SK-N-SH (cell line): Measurements from ENCODE around the gene KRTAP4-16. TPM values are rescaled to one million over a fixed set of nuclear protein-coding genes. Genes with fewer than 3 reads are reported as not detected.
A peak's percentile ranks its signal among the peaks of the same experiment; 100 is the strongest.
"Not testable (repeated sequence)": the region's sequence is repeated elsewhere in the genome, so short reads cannot be mapped to it uniquely, and the experiment has no call there.

Experiments used
- CTCF ChIA-PET: fragments of 300-600, 350-600 bp; formaldehyde crosslinking; extraction: SDS; loops from one replicate; lab custom pipeline; 2021; lab: Yijun Ruan, JAX
- POLR2A ChIA-PET: fragments of 350-600 bp; sonication (Branson Sonifier 250); formaldehyde crosslinking; extraction: SDS; loops from one replicate; lab custom pipeline; 2020; ENCODE audit warnings: antibody characterized with exemption, inconsistent platforms; lab: Yijun Ruan, JAX
- DNase-seq: peaks from one replicate; pipeline ENCODE4 v3.0.0; 2012
- H2AFZ ChIP-seq: fragments of 200-600 bp; sonication (generic); 2 replicates; pipeline ENCODE4 v1.8.1; 2016; ENCODE audit warnings: antibody characterized with exemption, mild to moderate bottlenecking, low read depth
- H3F3A ChIP-seq: fragments of 200-600 bp; sonication (generic); replicated peaks from 2 replicates; pipeline ENCODE3; 2016; ENCODE audit warnings: antibody characterized with exemption, mild to moderate bottlenecking; ENCODE audit not compliant: insufficient read depth
- H3K27ac ChIP-seq, 2 experiments: fragments of 200-500 bp in 1 of 2; fragments of 200-600 bp in 1 of 2; sonication (Bioruptor generic) in 1 of 2; sonication (generic), shearing (Covaris generic) in 1 of 2; 2 replicates each; pipeline versions ENCODE4 v1.5.1 to v1.6.1; 2014 to 2016; ENCODE audit warnings: low read depth in 2 of 2, inconsistent platforms in 1 of 2, low read length in 1 of 2, mild to moderate bottlenecking in 1 of 2, mixed read lengths in 1 of 2
- H3K27me3 ChIP-seq: fragments of 200-600 bp; sonication (generic), shearing (Covaris generic); 2 replicates; pipeline ENCODE4 v1.6.1; 2016; ENCODE audit warnings: mixed run types; ENCODE audit not compliant: insufficient read depth
- H3K36me3 ChIP-seq, 2 experiments: fragments of 200-500 bp in 1 of 2; fragments of 200-600 bp in 1 of 2; sonication (Bioruptor generic) in 1 of 2; sonication (generic) in 1 of 2; replicated peaks in 1 of 2; 2 replicates each; pipeline versions ENCODE3 to v1.5.1; 2014 to 2016; ENCODE audit warnings: low read length in 1 of 2, mild to moderate bottlenecking in 1 of 2; ENCODE audit not compliant: insufficient read depth in 2 of 2, control insufficient read depth in 1 of 2
- H3K4me1 ChIP-seq, 2 experiments: fragments of 200-500 bp in 1 of 2; fragments of 200-600 bp in 1 of 2; sonication (Bioruptor generic) in 1 of 2; sonication (generic), shearing (Covaris generic) in 1 of 2; 2 replicates each; pipeline versions ENCODE4 v1.5.1 to v1.6.1; 2014 to 2016; ENCODE audit warnings: low read depth in 1 of 2, low read length in 1 of 2, mixed run types in 1 of 2; ENCODE audit not compliant: insufficient read depth in 2 of 2, control insufficient read depth in 1 of 2
- H3K4me2 ChIP-seq: fragments of 200-600 bp; sonication (generic), shearing (Covaris generic); 2 replicates; pipeline ENCODE4 v1.6.1; 2017; ENCODE audit warnings: mixed run types
- H3K4me3 ChIP-seq, 2 experiments: fragments of 200-500 bp in 1 of 2; fragments of 200-600 bp in 1 of 2; sonication (Bioruptor generic) in 1 of 2; sonication (generic), shearing (Covaris generic) in 1 of 2; 2 replicates each; pipeline versions ENCODE4 v1.5.1 to v1.8.1; 2014 to 2016; ENCODE audit warnings: low read depth in 2 of 2, inconsistent platforms in 1 of 2, low read length in 1 of 2, mild to moderate bottlenecking in 1 of 2, mixed read lengths in 1 of 2, moderate library complexity in 1 of 2
- H3K79me2 ChIP-seq: fragments of 200-600 bp; sonication (generic); 2 replicates; pipeline ENCODE4 v1.8.1; 2017; ENCODE audit warnings: mild to moderate bottlenecking; ENCODE audit not compliant: insufficient read depth
- H3K9ac ChIP-seq: fragments of 200-600 bp; sonication (generic); 2 replicates; pipeline ENCODE4 v1.6.1; 2017; ENCODE audit warnings: mixed run types
- H3K9me2 ChIP-seq: fragments of 200-600 bp; sonication (generic); 2 replicates; pipeline ENCODE4 v1.6.1; 2017; ENCODE audit warnings: mixed run types
- H3K9me3 ChIP-seq: fragments of 200-600 bp; sonication (generic); 2 replicates; pipeline ENCODE4 v1.6.1; 2017; ENCODE audit warnings: mixed run types, mild to moderate bottlenecking, moderate library complexity
- H4K20me1 ChIP-seq: fragments of 200-600 bp; sonication (generic); 2 replicates; pipeline ENCODE4 v1.6.1; 2017; ENCODE audit warnings: mild to moderate bottlenecking, mixed run types; ENCODE audit not compliant: insufficient read depth
- CHD2 ChIP-seq: fragments of 150-350 bp; IDR thresholded peaks from 2 replicates; pipeline ENCODE4 v1.6.1; 2018; ENCODE audit warnings: low read length; ENCODE audit not compliant: partially characterized antibody
- ELF1 ChIP-seq: IDR thresholded peaks from 2 replicates; pipeline ENCODE4 v1.4.0; 2012
- FOSL2 ChIP-seq: IDR thresholded peaks from 2 replicates; pipeline ENCODE4 v1.4.0; 2012; ENCODE audit warnings: low read depth, mild to moderate bottlenecking, moderate library complexity, borderline replicate concordance
- GABPA ChIP-seq: IDR thresholded peaks from 2 replicates; pipeline ENCODE4 v1.4.0; 2012; ENCODE audit warnings: low read depth, mild to moderate bottlenecking
- MEF2A ChIP-seq: IDR thresholded peaks from 2 replicates; pipeline ENCODE4 v1.4.0; 2012; ENCODE audit warnings: low read depth, borderline replicate concordance
- MXI1 ChIP-seq: IDR thresholded peaks from 2 replicates; pipeline ENCODE4 v1.6.1; 2012; ENCODE audit warnings: mild to moderate bottlenecking, low read depth, low read length, improper control_type of control experiment
- NFIC ChIP-seq: IDR thresholded peaks from 2 replicates; pipeline ENCODE4 v1.4.0; 2012; ENCODE audit warnings: borderline replicate concordance
- RXRA ChIP-seq: IDR thresholded peaks from 2 replicates; pipeline ENCODE4 v1.4.0; 2012; ENCODE audit warnings: low read depth, mild to moderate bottlenecking, borderline replicate concordance
- SIN3A ChIP-seq: IDR thresholded peaks from 2 replicates; pipeline ENCODE4 v1.6.1; 2012; ENCODE audit warnings: low read depth, mild to moderate bottlenecking, low read length, moderate library complexity, borderline replicate concordance
- YY1 ChIP-seq: IDR thresholded peaks from 2 replicates; pipeline ENCODE4 v1.4.0; 2012; ENCODE audit warnings: low read depth, mild to moderate bottlenecking
- WGBS: methylation state at CpG from one replicate; pipeline ENCODE4 v1.1.6; 2017; ENCODE audit warnings: low lambda C conversion rate; 5-methylcytosine and 5-hydroxymethylcytosine counted together
- polyA plus RNA-seq, 3 experiments: library from polyadenylated mRNA; depleted of rRNA; stranded (reverse); fragments of >200 nt; gene quantifications; 2 replicates each; pipeline ENCODE4 v1.2.3, GENCODE V29; 2012
- TF ChIP-seq, protein P1 (sequence below): IDR thresholded peaks from 2 replicates; pipeline ENCODE4; 2012
- TF ChIP-seq, protein P2 (sequence below): IDR thresholded peaks from 2 replicates; pipeline ENCODE4 v1.6.1; 2012; ENCODE audit warnings: mild to moderate bottlenecking, low read depth, low read length, moderate library complexity

KRTAP4-16 gene
- polyA plus RNA-seq, 1 of the 3 experiments (the other 2 are of a cell fraction): not detected

DNA sequence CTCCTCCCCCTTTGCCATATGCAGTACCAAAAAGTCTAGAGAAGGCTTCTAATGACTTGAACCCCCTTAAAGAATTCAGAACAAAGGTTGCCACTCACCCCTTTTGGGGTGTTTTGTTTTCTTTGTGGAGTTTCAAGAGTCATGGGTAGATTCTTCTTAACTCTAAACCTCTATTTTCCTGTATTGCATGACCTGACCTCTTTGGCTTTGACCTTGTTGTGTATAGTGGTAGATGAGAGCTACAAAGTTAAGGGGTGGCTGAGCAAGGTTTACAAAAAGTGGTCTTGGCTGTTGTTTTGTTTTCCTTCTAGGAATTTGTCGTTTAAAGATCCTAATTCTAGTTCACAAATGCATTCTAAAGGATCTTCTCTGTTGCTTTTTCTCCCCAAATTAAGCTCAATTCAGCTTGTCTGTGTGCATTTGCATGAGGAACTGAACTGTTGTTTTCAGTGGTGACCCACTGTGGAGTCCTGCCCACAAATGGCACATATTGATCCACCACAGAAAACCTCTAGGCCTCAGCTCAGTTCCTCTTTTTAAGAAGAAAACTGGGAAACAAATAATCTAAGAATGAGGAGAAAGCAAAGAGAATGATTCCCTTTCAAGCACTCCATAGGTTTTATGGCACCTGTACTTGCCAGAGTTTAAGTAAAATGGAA is 6.8 kb upstream of the KRTAP4-16 start:
- H3K4me1 ChIP-seq, H4K20me1 ChIP-seq, H3K4me3 ChIP-seq, CTCF ChIA-PET, DNase-seq, H3K27me3 ChIP-seq, H3K36me3 ChIP-seq, H3K4me2 ChIP-seq, H3K9me2 ChIP-seq, H2AFZ ChIP-seq, H3K9ac ChIP-seq, POLR2A ChIA-PET, H3F3A ChIP-seq, H3K9me3 ChIP-seq, H3K79me2 ChIP-seq, H3K27ac ChIP-seq: not testable (repeated sequence)
- WGBS: 3% methylated on average over 1 of the region's 1 CpG

DNA sequence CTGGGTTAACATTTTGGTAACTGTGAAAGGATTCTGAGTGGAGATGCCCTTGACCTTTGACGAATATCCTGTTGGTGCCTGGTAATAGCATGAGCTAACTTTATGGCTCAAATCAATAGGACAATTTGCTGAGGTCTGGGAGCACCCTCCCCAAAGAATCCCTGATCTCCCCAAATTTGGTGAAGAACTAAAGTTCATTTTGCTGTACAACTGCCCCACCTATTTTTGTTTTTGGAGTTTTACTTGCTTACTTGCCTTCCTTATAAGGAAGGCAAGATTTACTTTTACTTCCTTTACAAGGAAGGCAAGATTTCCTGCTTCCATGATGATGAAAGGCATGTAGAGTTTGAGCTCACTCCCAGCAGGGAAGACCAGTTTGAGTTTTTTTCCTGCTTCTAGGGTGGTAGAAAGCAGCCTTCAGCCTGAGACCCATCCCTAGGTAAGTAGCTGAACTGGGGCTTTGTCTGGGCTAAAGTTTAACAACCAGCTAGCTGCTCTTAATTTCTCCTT is 6.0 kb upstream of the KRTAP4-16 start:
- POLR2A ChIA-PET: no interaction called here
- H3K27me3 ChIP-seq: no peaks in the 10 kb centered on the region
- 6% methylated on average over 1 of the region's 1 CpG for WGBS
- TF ChIP-seq RXRA: no peak
- TF ChIP-seq, protein P1, sequence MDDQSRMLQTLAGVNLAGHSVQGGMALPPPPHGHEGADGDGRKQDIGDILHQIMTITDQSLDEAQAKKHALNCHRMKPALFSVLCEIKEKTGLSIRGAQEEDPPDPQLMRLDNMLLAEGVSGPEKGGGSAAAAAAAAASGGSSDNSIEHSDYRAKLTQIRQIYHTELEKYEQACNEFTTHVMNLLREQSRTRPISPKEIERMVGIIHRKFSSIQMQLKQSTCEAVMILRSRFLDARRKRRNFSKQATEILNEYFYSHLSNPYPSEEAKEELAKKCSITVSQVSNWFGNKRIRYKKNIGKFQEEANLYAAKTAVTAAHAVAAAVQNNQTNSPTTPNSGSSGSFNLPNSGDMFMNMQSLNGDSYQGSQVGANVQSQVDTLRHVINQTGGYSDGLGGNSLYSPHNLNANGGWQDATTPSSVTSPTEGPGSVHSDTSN: no peak
- no peak for TF ChIP-seq CHD2
- no peak for TF ChIP-seq YY1
- no peak for TF ChIP-seq GABPA
- no peak for TF ChIP-seq SIN3A
- TF ChIP-seq FOSL2: no peak
- TF ChIP-seq NFIC: no peak
- no peak for TF ChIP-seq MEF2A
- TF ChIP-seq MXI1: no peak
- no peak for TF ChIP-seq ELF1
- TF ChIP-seq, protein P2, sequence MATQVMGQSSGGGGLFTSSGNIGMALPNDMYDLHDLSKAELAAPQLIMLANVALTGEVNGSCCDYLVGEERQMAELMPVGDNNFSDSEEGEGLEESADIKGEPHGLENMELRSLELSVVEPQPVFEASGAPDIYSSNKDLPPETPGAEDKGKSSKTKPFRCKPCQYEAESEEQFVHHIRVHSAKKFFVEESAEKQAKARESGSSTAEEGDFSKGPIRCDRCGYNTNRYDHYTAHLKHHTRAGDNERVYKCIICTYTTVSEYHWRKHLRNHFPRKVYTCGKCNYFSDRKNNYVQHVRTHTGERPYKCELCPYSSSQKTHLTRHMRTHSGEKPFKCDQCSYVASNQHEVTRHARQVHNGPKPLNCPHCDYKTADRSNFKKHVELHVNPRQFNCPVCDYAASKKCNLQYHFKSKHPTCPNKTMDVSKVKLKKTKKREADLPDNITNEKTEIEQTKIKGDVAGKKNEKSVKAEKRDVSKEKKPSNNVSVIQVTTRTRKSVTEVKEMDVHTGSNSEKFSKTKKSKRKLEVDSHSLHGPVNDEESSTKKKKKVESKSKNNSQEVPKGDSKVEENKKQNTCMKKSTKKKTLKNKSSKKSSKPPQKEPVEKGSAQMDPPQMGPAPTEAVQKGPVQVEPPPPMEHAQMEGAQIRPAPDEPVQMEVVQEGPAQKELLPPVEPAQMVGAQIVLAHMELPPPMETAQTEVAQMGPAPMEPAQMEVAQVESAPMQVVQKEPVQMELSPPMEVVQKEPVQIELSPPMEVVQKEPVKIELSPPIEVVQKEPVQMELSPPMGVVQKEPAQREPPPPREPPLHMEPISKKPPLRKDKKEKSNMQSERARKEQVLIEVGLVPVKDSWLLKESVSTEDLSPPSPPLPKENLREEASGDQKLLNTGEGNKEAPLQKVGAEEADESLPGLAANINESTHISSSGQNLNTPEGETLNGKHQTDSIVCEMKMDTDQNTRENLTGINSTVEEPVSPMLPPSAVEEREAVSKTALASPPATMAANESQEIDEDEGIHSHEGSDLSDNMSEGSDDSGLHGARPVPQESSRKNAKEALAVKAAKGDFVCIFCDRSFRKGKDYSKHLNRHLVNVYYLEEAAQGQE: no peak
- no peaks in the 10 kb centered on the region for H4K20me1 ChIP-seq
- H3F3A ChIP-seq: peaks cover 3% of the 10 kb centered on the region
- no peak overlapping the region for H3K27ac ChIP-seq
- no peak overlapping the region for H3K9ac ChIP-seq
- CTCF ChIA-PET: no interaction called here
- peaks cover 9% of the 10 kb centered on the region; the same call in 1 of the 2 replicates for H3K9me3 ChIP-seq
- H3K79me2 ChIP-seq: no peaks in the 10 kb centered on the region
- H3K36me3 ChIP-seq: no peaks in the 10 kb centered on the region
- H3K4me3 ChIP-seq: no peak overlapping the region
- no peaks in the 10 kb centered on the region; a peak in 1 of 4 replicates for H3K4me1 ChIP-seq
- DNase-seq: no peak
- H2AFZ ChIP-seq: no peak overlapping the region
- no peaks in the 10 kb centered on the region for H3K9me2 ChIP-seq
- H3K4me2 ChIP-seq: no peak overlapping the region

DNA sequence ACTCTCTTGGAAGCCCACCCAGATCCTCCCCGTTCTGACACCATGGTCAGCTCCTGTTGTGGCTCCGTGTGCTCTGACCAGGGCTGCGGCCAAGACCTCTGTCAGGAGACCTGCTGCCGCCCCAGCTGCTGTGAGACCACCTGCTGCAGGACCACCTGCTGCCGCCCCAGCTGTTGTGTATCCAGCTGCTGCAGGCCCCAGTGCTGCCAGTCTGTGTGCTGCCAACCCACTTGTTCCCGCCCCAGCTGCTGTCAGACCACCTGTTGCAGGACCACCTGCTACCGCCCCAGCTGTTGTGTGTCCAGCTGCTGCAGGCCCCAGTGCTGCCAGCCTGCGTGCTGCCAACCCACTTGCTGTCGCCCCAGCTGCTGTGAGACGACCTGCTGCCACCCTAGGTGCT is 3.3 kb upstream of the KRTAP4-16 start, which contains the start of gene KRTAP4-9:
KRTAP4-9 (plus strand) TSS at position 43 of the 400 bp plus-strand sequence; CDS start at position 43, 0 bp downstream.
- CTCF ChIA-PET, H4K20me1 ChIP-seq, H3K27ac ChIP-seq, H3K4me1 ChIP-seq, H3K9me2 ChIP-seq, H3K9ac ChIP-seq, H3K4me3 ChIP-seq, H3K36me3 ChIP-seq, H3K27me3 ChIP-seq, H2AFZ ChIP-seq, H3F3A ChIP-seq, POLR2A ChIA-PET, DNase-seq, H3K79me2 ChIP-seq, H3K9me3 ChIP-seq: not testable (repeated sequence)
- WGBS: 19% methylated on average over 3 of the region's 10 CpGs
- H3K4me2 ChIP-seq: peak within 1 kb of the TSS; percentile 40; the same call in 1 of the 2 replicates
